HEK293T (cell line): ENCODE measurements around the gene SLC26A9.

Source experiments
- CTCF ChIA-PET: fragments of 350-600 bp; formaldehyde crosslinking; extraction: SDS; loops from one replicate; lab custom pipeline; 2021; ENCODE audit warnings: antibody characterized with exemption, inconsistent platforms; lab: Yijun Ruan, JAX
- POLR2A ChIA-PET: fragments of 350-600 bp; formaldehyde crosslinking; extraction: SDS; loops from one replicate; lab custom pipeline; 2020; ENCODE audit warnings: antibody characterized with exemption, inconsistent platforms; lab: Yijun Ruan, JAX
- DNase-seq: peaks from one replicate; pipeline ENCODE4 v3.0.0; 2012; ENCODE audit warnings: mixed read lengths; ENCODE audit errors: extremely low spot score
- ARNT ChIP-seq: fragments of 450-650 bp; IDR thresholded peaks from 2 replicates; pipeline ENCODE4 v1.6.1; 2017; ENCODE audit warnings: mild to moderate bottlenecking
- BHLHE40 ChIP-seq: fragments of 450-650 bp; IDR thresholded peaks from 2 replicates; pipeline ENCODE4 v1.6.1; 2016; ENCODE audit warnings: mild to moderate bottlenecking, moderate library complexity, borderline replicate concordance
- CTBP1 ChIP-seq: fragments of 450-650 bp; IDR thresholded peaks from 2 replicates; pipeline ENCODE4 v1.6.1; 2016; ENCODE audit warnings: borderline replicate concordance
- ELF4 ChIP-seq: fragments of 450-650 bp; IDR thresholded peaks from 2 replicates; pipeline ENCODE4 v1.6.1; 2017; ENCODE audit warnings: antibody characterized with exemption
- FOXA1 ChIP-seq: fragments of 450-650 bp; IDR thresholded peaks from 2 replicates; pipeline ENCODE4 v1.6.1; 2016; ENCODE audit warnings: mild to moderate bottlenecking
- FOXK2 ChIP-seq: fragments of 450-650 bp; IDR thresholded peaks from 2 replicates; pipeline ENCODE4 v1.6.1; 2016; ENCODE audit warnings: mild to moderate bottlenecking
- FOXM1 ChIP-seq: fragments of 450-650 bp; IDR thresholded peaks from 2 replicates; pipeline ENCODE4 v1.6.1; 2017; ENCODE audit warnings: mild to moderate bottlenecking, borderline replicate concordance
- HDGF ChIP-seq: fragments of 450-650 bp; IDR thresholded peaks from 2 replicates; pipeline ENCODE4 v1.6.1; 2017; ENCODE audit warnings: antibody characterized with exemption, borderline replicate concordance
- L3MBTL2 ChIP-seq: fragments of 450-650 bp; conservative IDR thresholded peaks from 2 replicates; pipeline ENCODE4 v1.6.1; 2016; ENCODE audit warnings: mild to moderate bottlenecking
- LEF1 ChIP-seq: fragments of 450-650 bp; IDR thresholded peaks from 2 replicates; pipeline ENCODE4 v1.6.1; 2017; ENCODE audit warnings: mild to moderate bottlenecking, borderline replicate concordance
- NFRKB ChIP-seq: fragments of 450-650 bp; IDR thresholded peaks from 2 replicates; pipeline ENCODE4 v1.6.1; 2016; ENCODE audit warnings: mild to moderate bottlenecking, moderate library complexity
- SP1 ChIP-seq: fragments of 450-650 bp; IDR thresholded peaks from 2 replicates; pipeline ENCODE4 v1.6.1; 2017
- SUZ12 ChIP-seq: fragments of 450-650 bp; IDR thresholded peaks from 2 replicates; pipeline ENCODE4 v1.6.1; 2016; ENCODE audit warnings: mild to moderate bottlenecking
- TARDBP ChIP-seq: fragments of 450-650 bp; IDR thresholded peaks from 2 replicates; pipeline ENCODE4 v1.6.1; 2016
- ZNF384 ChIP-seq: fragments of 450-650 bp; IDR thresholded peaks from 2 replicates; pipeline ENCODE4 v1.6.1; 2016
- TF ChIP-seq, protein P1 (sequence below): fragments of 450-650 bp; IDR thresholded peaks from 2 replicates; pipeline ENCODE4 v1.6.1; 2016

Gene SLC26A9

DNA sequence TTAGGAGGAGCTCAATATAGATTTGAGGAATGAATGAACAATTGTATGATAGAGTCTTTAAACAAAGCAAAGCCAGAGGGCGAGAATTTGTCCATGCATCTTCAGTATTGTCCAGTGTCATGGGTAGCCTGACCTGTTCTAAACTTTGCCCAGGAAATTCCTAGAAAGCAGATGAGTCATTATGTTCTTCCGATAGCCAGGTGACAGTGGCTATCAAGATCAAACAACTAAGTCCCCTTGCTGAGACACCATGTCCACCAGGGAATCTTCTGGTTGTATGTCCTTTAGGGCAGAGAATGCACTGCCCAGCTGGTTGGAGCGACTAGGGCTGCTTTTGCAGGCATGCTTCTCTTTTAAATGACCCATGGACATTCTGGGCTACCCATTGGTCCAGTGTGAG lies 1.8 kb upstream of the SLC26A9 start:
- ChIA-PET CTCF (interaction anchor here (0.5 kb wide), 1 partner anchor 39 kb away, joined by 3 read pairs; no protein-coding TSS in a partner anchor), POLR2A (no interaction called here)
- no peak for DNase-seq
- no peak for TF ChIP-seq ARNT
- TF ChIP-seq FOXA1: no peak
- TF ChIP-seq, protein P1, sequence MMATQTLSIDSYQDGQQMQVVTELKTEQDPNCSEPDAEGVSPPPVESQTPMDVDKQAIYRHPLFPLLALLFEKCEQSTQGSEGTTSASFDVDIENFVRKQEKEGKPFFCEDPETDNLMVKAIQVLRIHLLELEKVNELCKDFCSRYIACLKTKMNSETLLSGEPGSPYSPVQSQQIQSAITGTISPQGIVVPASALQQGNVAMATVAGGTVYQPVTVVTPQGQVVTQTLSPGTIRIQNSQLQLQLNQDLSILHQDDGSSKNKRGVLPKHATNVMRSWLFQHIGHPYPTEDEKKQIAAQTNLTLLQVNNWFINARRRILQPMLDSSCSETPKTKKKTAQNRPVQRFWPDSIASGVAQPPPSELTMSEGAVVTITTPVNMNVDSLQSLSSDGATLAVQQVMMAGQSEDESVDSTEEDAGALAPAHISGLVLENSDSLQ: no peak
- TF ChIP-seq ELF4: no peak
- TF ChIP-seq NFRKB: no peak
- TF ChIP-seq FOXM1: no peak
- TF ChIP-seq SP1: no peak
- TF ChIP-seq SUZ12: no peak
- no peak for TF ChIP-seq FOXK2
- no peak for TF ChIP-seq TARDBP
- TF ChIP-seq CTBP1: no peak
- no peak for TF ChIP-seq LEF1
- TF ChIP-seq ZNF384: no peak
- no peak for TF ChIP-seq L3MBTL2
- no peak for TF ChIP-seq BHLHE40
- TF ChIP-seq HDGF: no peak

DNA sequence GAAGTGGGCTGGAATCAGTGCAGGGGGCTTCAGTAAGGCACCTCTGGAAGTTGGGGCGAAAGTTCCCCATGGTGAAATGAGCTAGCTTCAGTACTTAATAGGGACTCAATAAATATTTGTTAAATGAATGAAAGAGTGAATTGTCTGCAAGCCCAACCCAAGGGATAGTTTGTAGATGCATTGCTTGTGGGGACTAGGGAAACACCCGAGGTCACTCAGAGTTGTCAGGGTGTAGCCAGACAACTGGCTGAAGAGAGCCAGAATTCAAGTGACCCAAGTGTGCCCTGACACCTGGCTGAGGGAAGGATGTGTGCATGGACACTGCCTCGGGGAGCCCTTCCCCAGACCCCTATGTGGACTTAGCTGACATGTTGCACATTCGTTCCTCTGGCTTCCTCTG lies 1.3 kb upstream of the SLC26A9 start:
- DNase-seq: no peak
- POLR2A ChIA-PET: no interaction called here
- no peak for TF ChIP-seq FOXA1
- no peak for TF ChIP-seq NFRKB
- CTCF ChIA-PET: no interaction called here

DNA sequence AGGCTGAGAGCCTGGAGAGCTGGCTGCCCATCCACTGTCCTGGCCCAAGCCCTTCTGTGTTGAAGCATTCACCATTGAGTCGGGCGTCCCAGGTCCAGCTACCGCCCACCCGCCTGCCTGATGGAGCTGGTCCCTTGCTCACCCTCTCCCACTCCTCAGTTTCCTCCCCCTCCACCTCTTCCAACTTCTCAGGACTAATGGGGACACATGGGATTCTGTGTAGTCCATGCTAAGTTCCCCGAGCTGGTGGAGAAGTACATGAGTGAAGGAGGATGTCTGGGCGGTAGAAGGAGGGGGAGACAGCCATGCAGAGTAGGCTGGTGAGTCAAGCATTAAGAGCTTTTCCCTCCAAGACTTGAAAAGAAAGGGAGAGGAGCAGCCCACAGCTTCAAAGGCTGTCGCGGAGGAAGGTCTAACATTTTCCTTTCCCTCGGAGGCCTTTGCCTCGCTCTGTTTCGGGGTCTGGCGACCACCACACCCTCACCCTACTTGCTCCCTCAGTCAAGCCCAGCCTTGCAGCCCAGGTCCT lies 561 bp downstream of the SLC26A9 start:
- CTCF ChIA-PET: interaction anchor here (1.1 kb wide), 1 partner anchor 34 kb away, joined by 5 read pairs; no protein-coding TSS in a partner anchor
- POLR2A ChIA-PET: no interaction called here

DNA sequence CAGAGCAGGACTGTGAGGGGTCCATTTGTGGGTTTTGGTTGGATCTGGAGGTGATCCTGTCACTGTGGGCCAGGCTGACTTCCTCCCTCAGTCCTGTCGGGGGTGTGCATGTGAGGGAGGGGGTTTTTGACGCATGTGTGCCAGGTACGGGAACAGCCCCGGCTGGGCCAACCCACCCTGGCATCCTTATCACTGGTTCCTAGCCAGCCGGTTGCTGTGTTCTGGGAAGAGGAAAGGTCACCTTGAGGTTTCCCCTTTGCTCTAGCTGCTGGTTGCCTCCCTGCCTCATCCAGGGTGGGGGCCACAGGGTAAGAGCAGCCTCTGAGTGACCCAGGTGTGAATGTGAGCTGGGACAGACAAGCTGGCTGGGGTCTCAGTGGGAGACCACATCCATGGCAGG lies 2.5 kb downstream of the SLC26A9 start:
- TF ChIP-seq NFRKB (no peak), ELF4 (no peak), CTBP1 (no peak), SP1 (no peak), ZNF384 (no peak)
- ChIA-PET CTCF (interaction anchor here (0.6 to 1.2 kb wide), 3 partner anchors 10 to 130 kb away, joined by 3 to 4 read pairs (median 3); no protein-coding TSS in a partner anchor), POLR2A (no interaction called here)
- no peak for DNase-seq

More for the DNA sequence above, 561 bp downstream of the SLC26A9 start:
- TF ChIP-seq BHLHE40 (no peak), FOXK2 (no peak), L3MBTL2 (no peak), TARDBP (no peak), NFRKB (no peak), HDGF (no peak), ARNT (no peak), FOXA1 (no peak), SP1 (no peak), ELF4 (no peak), FOXM1 (no peak), LEF1 (no peak), SUZ12 (no peak), ZNF384 (no peak), CTBP1 (no peak)
- TF ChIP-seq, protein P1: no peak
- DNase-seq: no peak

DNA sequence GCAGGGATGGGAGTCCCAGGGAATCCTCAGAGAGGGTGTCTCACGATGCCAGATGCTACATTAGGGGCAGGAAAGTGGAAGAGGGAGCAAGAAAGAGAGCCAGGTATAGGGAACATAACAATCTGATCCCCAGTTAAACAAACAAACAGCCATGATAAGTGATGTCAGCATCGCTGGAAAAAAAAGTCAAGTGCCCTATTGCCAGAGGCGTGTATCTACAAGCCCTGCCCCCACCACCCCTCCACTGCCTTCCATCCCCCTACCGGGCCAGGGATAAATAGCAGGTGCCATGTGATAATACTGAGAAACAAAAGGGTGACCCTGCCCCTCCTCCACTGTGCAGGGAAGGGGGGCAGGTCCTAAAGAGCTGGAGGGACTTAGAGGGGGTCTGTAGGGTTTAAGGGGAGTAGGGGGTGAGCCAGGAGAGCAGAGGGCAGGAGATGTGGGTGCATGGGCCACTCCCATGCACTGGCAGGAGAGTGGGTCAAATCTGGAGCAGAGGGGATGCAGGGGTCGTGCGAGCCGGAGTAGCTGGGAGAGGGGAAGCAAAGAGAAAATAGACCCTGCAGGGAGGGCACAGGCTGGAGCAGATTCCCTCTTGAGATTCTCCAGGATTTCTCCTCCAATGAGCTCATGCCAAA lies 3.4 kb downstream of the SLC26A9 start:
- TF ChIP-seq ELF4: no peak
- TF ChIP-seq ZNF384: peak; percentile 83
- POLR2A ChIA-PET: no interaction called here
- DNase-seq: peak; percentile 80
- CTCF ChIA-PET: interaction anchor here (0.6 to 1.2 kb wide), 3 partner anchors 11 to 129 kb away, joined by 3 to 4 read pairs (median 3); no protein-coding TSS in a partner anchor

DNA sequence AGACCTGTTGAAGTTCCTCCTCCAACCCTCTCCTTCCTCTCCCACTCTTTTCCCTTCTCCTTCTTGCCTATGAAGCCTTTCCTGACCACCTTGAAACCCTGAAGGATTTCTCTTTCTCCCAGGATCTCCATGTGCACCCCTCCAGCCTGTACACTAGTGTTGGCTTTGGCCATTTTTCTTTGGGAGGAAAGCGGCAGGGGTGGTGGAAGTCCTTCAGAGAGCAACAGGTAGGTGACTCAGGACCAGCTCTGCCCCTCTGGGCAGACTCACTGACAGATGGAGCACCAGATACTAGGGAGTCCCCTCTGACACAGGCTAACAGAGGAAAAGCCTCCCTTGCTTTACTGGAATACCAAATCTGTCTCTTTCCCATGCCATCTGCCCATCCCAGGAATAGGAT lies 4.6 kb downstream of the SLC26A9 start:
- TF ChIP-seq FOXA1: no peak
- no peak for TF ChIP-seq CTBP1
- no peak for TF ChIP-seq FOXM1
- no peak for TF ChIP-seq SP1
- no peak for TF ChIP-seq ARNT
- no peak for TF ChIP-seq ELF4
- TF ChIP-seq L3MBTL2: no peak
- no peak for TF ChIP-seq LEF1
- no peak for TF ChIP-seq NFRKB
- no peak for TF ChIP-seq FOXK2
- no peak for TF ChIP-seq HDGF
- TF ChIP-seq SUZ12: no peak
- no peak for TF ChIP-seq TARDBP
- TF ChIP-seq BHLHE40: no peak
- TF ChIP-seq, protein P1: no peak
- TF ChIP-seq ZNF384: no peak
- POLR2A ChIA-PET: no interaction called here
- CTCF ChIA-PET: interaction anchor here (0.7 kb wide), 1 partner anchor 20 kb away, joined by 3 read pairs; no protein-coding TSS in a partner anchor
- no peak for DNase-seq
